Measurements from ENCODE around the gene SCYGR6. TPM values are rescaled to one million over a fixed set of nuclear protein-coding genes. Genes with fewer than 3 reads are reported as not detected.

The SCYGR6 gene
- total and polyA plus RNA-seq, 9 of the 15 experiments (the other 6 are each of a cell fraction or from before 2014, with no cell fraction given) = not detected

GRCh38 chr2:227748079-227748478 lies 23.5 kb upstream of the SCYGR6 start:
- in situ Hi-C loops (cut with MboI) = no loop called here
- FAIRE-seq (peak; percentile 64), DNase-seq (ENCODE audit: extremely low read depth in 1 of 4, low spot score in 3 of 4) (peak; percentile 18 to 43 (median 26)), ATAC-seq (peak; percentile 82)
- intact Hi-C loops (cut with micrococcal nuclease) = no loop called here
- H3K79me2 ChIP-seq (ENCODE audit: control insufficient read depth, insufficient read depth, low read length) = no peaks in the 10 kb centered on the region
- no peaks in the 10 kb centered on the region for H3K9me1 ChIP-seq (ENCODE audit: control insufficient read depth, insufficient read depth, low read length)
- no peak overlapping the region for H3K4me2 ChIP-seq (ENCODE audit: insufficient read depth, low read length)
- no peaks in the 10 kb centered on the region; a peak in 1 of 5 replicates for H3K27me3 ChIP-seq (ENCODE audit: control insufficient read depth in 2 of 2, insufficient read depth in 2 of 2, low read length in 2 of 2)
- no peaks in the 10 kb centered on the region for H3K36me3 ChIP-seq (ENCODE audit: control insufficient read depth, insufficient read depth, low read length)
- no peaks in the 10 kb centered on the region for H4K20me1 ChIP-seq (replicated peaks; ENCODE audit: control insufficient read depth, insufficient read depth, low read length)
- H3K4me3 ChIP-seq = no peak overlapping the region
- WGBS (ENCODE audit: insufficient coverage, low coverage, missing lambda C conversion rate) = 0% methylated on average over 6 of the region's 6 CpGs
- ChIA-PET POLR2A (no interaction called here), CTCF (ENCODE audit: low intra/inter-chr PET ratio) (no interaction called here)
- no peak overlapping the region for H3K27ac ChIP-seq (ENCODE audit: extremely low read depth, low read depth, low read length)
- no peaks in the 10 kb centered on the region for H3K9me3 ChIP-seq (replicated peaks; ENCODE audit: control insufficient read depth, insufficient read depth, low read depth, low read length)
- no peaks in the 10 kb centered on the region for H3K4me1 ChIP-seq (replicated peaks in 1 of 2; ENCODE audit: control insufficient read depth in 2 of 2, insufficient read depth in 2 of 2, low read length in 2 of 2)
- H3K9ac ChIP-seq (ENCODE audit: insufficient read depth in 1 of 2, low read depth in 2 of 2, low read length in 2 of 2) = no peak overlapping the region
- TF ChIP-seq, protein P1, sequence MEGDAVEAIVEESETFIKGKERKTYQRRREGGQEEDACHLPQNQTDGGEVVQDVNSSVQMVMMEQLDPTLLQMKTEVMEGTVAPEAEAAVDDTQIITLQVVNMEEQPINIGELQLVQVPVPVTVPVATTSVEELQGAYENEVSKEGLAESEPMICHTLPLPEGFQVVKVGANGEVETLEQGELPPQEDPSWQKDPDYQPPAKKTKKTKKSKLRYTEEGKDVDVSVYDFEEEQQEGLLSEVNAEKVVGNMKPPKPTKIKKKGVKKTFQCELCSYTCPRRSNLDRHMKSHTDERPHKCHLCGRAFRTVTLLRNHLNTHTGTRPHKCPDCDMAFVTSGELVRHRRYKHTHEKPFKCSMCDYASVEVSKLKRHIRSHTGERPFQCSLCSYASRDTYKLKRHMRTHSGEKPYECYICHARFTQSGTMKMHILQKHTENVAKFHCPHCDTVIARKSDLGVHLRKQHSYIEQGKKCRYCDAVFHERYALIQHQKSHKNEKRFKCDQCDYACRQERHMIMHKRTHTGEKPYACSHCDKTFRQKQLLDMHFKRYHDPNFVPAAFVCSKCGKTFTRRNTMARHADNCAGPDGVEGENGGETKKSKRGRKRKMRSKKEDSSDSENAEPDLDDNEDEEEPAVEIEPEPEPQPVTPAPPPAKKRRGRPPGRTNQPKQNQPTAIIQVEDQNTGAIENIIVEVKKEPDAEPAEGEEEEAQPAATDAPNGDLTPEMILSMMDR (IDR thresholded peaks at IDR 0.05 in 2 of 3, conservative IDR thresholded peaks at IDR 0.05 in 1 of 3; ENCODE audit: insufficient read depth in 2 of 3, low read depth in 1 of 3, low read length in 3 of 3) = peak; percentile 48 to 66 (median 56)
- TF ChIP-seq, protein P2, sequence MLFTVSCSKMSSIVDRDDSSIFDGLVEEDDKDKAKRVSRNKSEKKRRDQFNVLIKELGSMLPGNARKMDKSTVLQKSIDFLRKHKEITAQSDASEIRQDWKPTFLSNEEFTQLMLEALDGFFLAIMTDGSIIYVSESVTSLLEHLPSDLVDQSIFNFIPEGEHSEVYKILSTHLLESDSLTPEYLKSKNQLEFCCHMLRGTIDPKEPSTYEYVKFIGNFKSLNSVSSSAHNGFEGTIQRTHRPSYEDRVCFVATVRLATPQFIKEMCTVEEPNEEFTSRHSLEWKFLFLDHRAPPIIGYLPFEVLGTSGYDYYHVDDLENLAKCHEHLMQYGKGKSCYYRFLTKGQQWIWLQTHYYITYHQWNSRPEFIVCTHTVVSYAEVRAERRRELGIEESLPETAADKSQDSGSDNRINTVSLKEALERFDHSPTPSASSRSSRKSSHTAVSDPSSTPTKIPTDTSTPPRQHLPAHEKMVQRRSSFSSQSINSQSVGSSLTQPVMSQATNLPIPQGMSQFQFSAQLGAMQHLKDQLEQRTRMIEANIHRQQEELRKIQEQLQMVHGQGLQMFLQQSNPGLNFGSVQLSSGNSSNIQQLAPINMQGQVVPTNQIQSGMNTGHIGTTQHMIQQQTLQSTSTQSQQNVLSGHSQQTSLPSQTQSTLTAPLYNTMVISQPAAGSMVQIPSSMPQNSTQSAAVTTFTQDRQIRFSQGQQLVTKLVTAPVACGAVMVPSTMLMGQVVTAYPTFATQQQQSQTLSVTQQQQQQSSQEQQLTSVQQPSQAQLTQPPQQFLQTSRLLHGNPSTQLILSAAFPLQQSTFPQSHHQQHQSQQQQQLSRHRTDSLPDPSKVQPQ (CRISPR knock-in tag; IDR thresholded peaks at IDR 0.05; ENCODE audit: borderline replicate concordance) = no peak
- TF ChIP-seq TEAD2 (tag; IDR thresholded peaks at IDR 0.05) (peak; percentile 50; the same call in 1 of the 2 replicates), TRIM25 (IDR thresholded peaks at IDR 0.05; ENCODE audit: borderline replicate concordance) (no peak)
- BruUV-seq (replicated peaks) = no TSS peak
- H2AFZ ChIP-seq (ENCODE audit: low read depth, low read length) = no peak overlapping the region

All from K562 (cell line).